H1 (cell line): Measurements from ENCODE around the gene AKR1B1. TPM values are rescaled to one million over a fixed set of nuclear protein-coding genes. Genes with fewer than 3 reads are reported as not detected.

Experiments
- CTCF ChIA-PET: fragments of 300-600 bp; sonication (Branson Sonifier 250); formaldehyde crosslinking; loops from one replicate; lab custom pipeline; 2021; ENCODE audit not compliant: partially characterized antibody; lab: Charles Lee
- POLR2A ChIA-PET: fragments of 300-600 bp; sonication (Branson Sonifier 250); formaldehyde crosslinking; loops from one replicate; lab custom pipeline; 2021; ENCODE audit warnings: inconsistent platforms; ENCODE audit not compliant: partially characterized antibody; lab: Charles Lee
- DNase-seq, 2 experiments: peaks; one replicate each; pipeline versions ENCODE4 v3.0.0 to v3.0.0-alpha.2; 2010 to 2022; ENCODE audit warnings: low spot score in 2 of 2, low read depth in 1 of 2, mixed read lengths in 1 of 2
- FAIRE-seq: peaks from 2 replicates; lab custom pipeline; 2011; peaks lifted over from hg19 to GRCh38; lab: Jason Lieb, UNC
- H2AFZ ChIP-seq: 2 replicates; pipeline ENCODE4 v1.8.1; 2012; ENCODE audit warnings: low read length, inconsistent platforms
- H2AK5ac ChIP-seq: 2 replicates; pipeline ENCODE4 v1.6.1; 2013; ENCODE audit warnings: low read depth, low read length
- H2BK120ac ChIP-seq: replicated peaks from 2 replicates; pipeline ENCODE3; 2013; ENCODE audit warnings: low read depth, low read length, inconsistent platforms
- H2BK12ac ChIP-seq: 2 replicates; pipeline ENCODE4 v1.6.1; 2013; ENCODE audit warnings: low read depth, low read length
- H2BK15ac ChIP-seq: 2 replicates; pipeline ENCODE4 v1.6.1; 2013; ENCODE audit warnings: low read length
- H2BK20ac ChIP-seq: 2 replicates; pipeline ENCODE4 v1.6.1; 2013; ENCODE audit warnings: low read length
- H2BK5ac ChIP-seq: 2 replicates; pipeline ENCODE4 v1.6.1; 2013; ENCODE audit warnings: low read depth, low read length
- H3K14ac ChIP-seq: 2 replicates; pipeline ENCODE4 v1.6.1; 2013; ENCODE audit warnings: inconsistent platforms; ENCODE audit not compliant: insufficient read length
- H3K18ac ChIP-seq: 2 replicates; pipeline ENCODE4 v1.6.1; 2013; ENCODE audit warnings: low read length; ENCODE audit errors: extremely low read depth
- H3K23ac ChIP-seq: 2 replicates; pipeline ENCODE4 v1.6.1; 2013; ENCODE audit warnings: inconsistent platforms; ENCODE audit not compliant: insufficient read length
- H3K23me2 ChIP-seq: 2 replicates; pipeline ENCODE4 v1.6.1; 2013; ENCODE audit warnings: low read depth, low read length
- H3K27ac ChIP-seq: 2 replicates; pipeline ENCODE4 v1.6.1; 2011; ENCODE audit warnings: low read depth, low read length, inconsistent platforms
- H3K27me3 ChIP-seq, 4 experiments: replicated peaks in 1 of 4; 1 replicate in 1 of 4; 2 replicates in 3 of 4; pipeline versions ENCODE4 v1.6.1 to v1.8.1; 2011 to 2013; ENCODE audit warnings: low read length in 3 of 4, mild to moderate bottlenecking in 3 of 4, inconsistent platforms in 2 of 4, mixed read lengths in 2 of 4, moderate library complexity in 1 of 4; ENCODE audit not compliant: control insufficient read depth in 3 of 4, insufficient read depth in 3 of 4; ENCODE audit errors: extremely low read depth in 1 of 4
- H3K36me3 ChIP-seq, 4 experiments: 2 replicates each; pipeline versions ENCODE4 v1.6.1 to v1.8.1; 2011 to 2013; ENCODE audit warnings: mild to moderate bottlenecking in 4 of 4, low read length in 3 of 4, moderate library complexity in 2 of 4, control low read depth in 1 of 4, inconsistent platforms in 1 of 4; ENCODE audit not compliant: insufficient read depth in 4 of 4, control insufficient read depth in 2 of 4
- H3K4ac ChIP-seq: replicated peaks from 2 replicates; pipeline ENCODE3; 2013; ENCODE audit warnings: low read length, low read depth, mixed read lengths, inconsistent platforms; ENCODE audit not compliant: insufficient read length
- H3K4me1 ChIP-seq, 4 experiments: replicated peaks in 1 of 4; 1 replicate in 1 of 4; 2 replicates in 3 of 4; pipeline versions ENCODE4 v1.6.1 to v1.8.1; 2011 to 2013; ENCODE audit warnings: low read length in 3 of 4, inconsistent platforms in 2 of 4, mixed read lengths in 1 of 4; ENCODE audit not compliant: insufficient read depth in 4 of 4, control insufficient read depth in 3 of 4
- H3K4me2 ChIP-seq, 2 experiments: 2 replicates each; pipeline versions ENCODE4 v1.6.1 to v1.8.1; 2011 to 2013; ENCODE audit warnings: low read depth in 2 of 2, low read length in 2 of 2, control low read depth in 1 of 2, inconsistent platforms in 1 of 2, mild to moderate bottlenecking in 1 of 2; ENCODE audit not compliant: insufficient read depth in 1 of 2
- H3K4me3 ChIP-seq, 4 experiments: fragments of 200-600, 300-600 bp in 1 of 4; sonication (generic), shearing (Covaris generic), sonication (Bioruptor Twin) in 1 of 4; 2 replicates each; pipeline versions ENCODE4 v1.5.1 to v1.8.1; 2011 to 2016; ENCODE audit warnings: low read length in 4 of 4, low read depth in 3 of 4, control low read depth in 2 of 4, inconsistent platforms in 2 of 4, mild to moderate bottlenecking in 2 of 4, mixed read lengths in 1 of 4, moderate library complexity in 1 of 4; ENCODE audit not compliant: insufficient read depth in 2 of 4; ENCODE audit errors: extremely low read depth in 1 of 4
- H3K56ac ChIP-seq: replicated peaks from 2 replicates; pipeline ENCODE3; 2013; ENCODE audit warnings: low read depth, mild to moderate bottlenecking, mixed read lengths, low read length, inconsistent platforms; ENCODE audit not compliant: insufficient read length
- H3K79me1 ChIP-seq: 2 replicates; pipeline ENCODE4 v1.6.1; 2013; ENCODE audit warnings: low read depth, low read length, control low read depth
- H3K79me2 ChIP-seq, 2 experiments: 2 replicates each; pipeline versions ENCODE4 v1.6.1 to v1.8.1; 2012 to 2013; ENCODE audit warnings: low read length in 2 of 2, mild to moderate bottlenecking in 2 of 2, inconsistent platforms in 1 of 2; ENCODE audit not compliant: insufficient read depth in 2 of 2, control insufficient read depth in 1 of 2
- H3K9ac ChIP-seq, 4 experiments: replicated peaks in 1 of 4; 1 replicate in 1 of 4; 2 replicates in 3 of 4; pipeline versions ENCODE4 v1.6.1 to v1.8.1; 2011 to 2013; ENCODE audit warnings: low read depth in 3 of 4, low read length in 3 of 4, control low read depth in 2 of 4, mild to moderate bottlenecking in 2 of 4, moderate library complexity in 2 of 4, inconsistent platforms in 1 of 4; ENCODE audit errors: extremely low read depth in 1 of 4
- H3K9me3 ChIP-seq, 2 experiments: 2 replicates each; pipeline versions ENCODE4 v1.6.1 to v1.8.1; 2012 to 2013; ENCODE audit warnings: mild to moderate bottlenecking in 2 of 2, moderate library complexity in 2 of 2, control low read depth in 1 of 2, inconsistent platforms in 1 of 2, low read depth in 1 of 2, low read length in 1 of 2, mixed read lengths in 1 of 2; ENCODE audit not compliant: insufficient read depth in 2 of 2
- H4K20me1 ChIP-seq, 2 experiments: replicated peaks in 1 of 2; 2 replicates each; pipeline versions ENCODE3 to v1.8.1; 2011 to 2013; ENCODE audit warnings: inconsistent platforms in 2 of 2, low read length in 2 of 2, mild to moderate bottlenecking in 1 of 2; ENCODE audit not compliant: insufficient read depth in 2 of 2, control insufficient read depth in 1 of 2
- H4K5ac ChIP-seq: 2 replicates; pipeline ENCODE4 v1.6.1; 2013; ENCODE audit warnings: low read length, low read depth, mixed read lengths, inconsistent platforms; ENCODE audit not compliant: insufficient read length
- H4K8ac ChIP-seq: 2 replicates; pipeline ENCODE4 v1.8.0; 2013; ENCODE audit warnings: mild to moderate bottlenecking, moderate library complexity, low read length, inconsistent platforms; ENCODE audit not compliant: insufficient read depth; ENCODE audit errors: extremely low read depth
- H4K91ac ChIP-seq: replicated peaks from 2 replicates; pipeline ENCODE3; 2013; ENCODE audit warnings: low read length, mixed read lengths, inconsistent platforms; ENCODE audit not compliant: insufficient read length
- EGR1 ChIP-seq: IDR thresholded peaks from 2 replicates; pipeline ENCODE4 v1.6.1; 2011; ENCODE audit warnings: low read depth, low read length, borderline replicate concordance
- HDAC6 ChIP-seq: IDR thresholded peaks from one replicate; pipeline ENCODE4 v1.7.1; 2012; ENCODE audit warnings: low read depth, mild to moderate bottlenecking, inconsistent platforms, low read length, moderate library complexity
- RAD21 ChIP-seq, 2 experiments: IDR thresholded peaks in 1 of 2; conservative IDR thresholded peaks in 1 of 2; 2 replicates each; pipeline ENCODE4 v1.6.1; 2011; ENCODE audit warnings: low read depth in 2 of 2, low read length in 2 of 2, improper control_type of control experiment in 1 of 2, inconsistent platforms in 1 of 2, mild to moderate bottlenecking in 1 of 2, moderate library complexity in 1 of 2
- RXRA ChIP-seq: IDR thresholded peaks from 2 replicates; pipeline ENCODE4 v1.6.1; 2011; ENCODE audit warnings: low read depth, mild to moderate bottlenecking, low read length, moderate library complexity; ENCODE audit not compliant: insufficient read depth
- WGBS, 2 experiments: shearing (Covaris generic) in 1 of 2; methylation state at CpG; one replicate each; pipeline versions ENCODE4 v1.1.6 to v1.1.7; 2013 to 2015; ENCODE audit warnings: low lambda C conversion rate in 2 of 2, mixed read lengths in 2 of 2, inconsistent platforms in 1 of 2, low coverage in 1 of 2, missing lambda C conversion rate in 1 of 2; ENCODE audit not compliant: insufficient replicate concordance in 2 of 2, insufficient coverage in 1 of 2, insufficient read length in 1 of 2; ENCODE audit errors: extremely low coverage in 1 of 2, missing lambda C conversion rate in 1 of 2; 5-methylcytosine and 5-hydroxymethylcytosine counted together
- polyA plus RNA-seq, 7 experiments: library from polyadenylated mRNA; depleted of rRNA in 3 of 7; stranded (reverse) in 5 of 7; unstranded in 2 of 7; fragments of >200 nt in 5 of 7; fragments of 200-250 nt in 2 of 7; gene quantifications; 1 replicate in 5 of 7; 2 replicates in 1 of 7; 4 replicates in 1 of 7; pipeline versions ENCODE4 v1.2.1 to v1.2.3, GENCODE V29; 2011 to 2013; ENCODE audit warnings: missing spikeins in 2 of 7, mixed read lengths in 2 of 7
- total RNA-seq: library from RNA; stranded (reverse); fragmentation: NEBNext Ultra II Directional; extraction: Animal tissue kit (Norgen Biotek cat#: 25700); gene quantifications from 2 replicates; pipeline ENCODE4 v1.2.1, GENCODE V29; 2021

AKR1B1 gene
- total and polyA plus RNA-seq, 2 of the 8 experiments (the other 6 are each of a cell fraction or from before 2014, with no cell fraction given), result 195 to 273 TPM

DNA sequence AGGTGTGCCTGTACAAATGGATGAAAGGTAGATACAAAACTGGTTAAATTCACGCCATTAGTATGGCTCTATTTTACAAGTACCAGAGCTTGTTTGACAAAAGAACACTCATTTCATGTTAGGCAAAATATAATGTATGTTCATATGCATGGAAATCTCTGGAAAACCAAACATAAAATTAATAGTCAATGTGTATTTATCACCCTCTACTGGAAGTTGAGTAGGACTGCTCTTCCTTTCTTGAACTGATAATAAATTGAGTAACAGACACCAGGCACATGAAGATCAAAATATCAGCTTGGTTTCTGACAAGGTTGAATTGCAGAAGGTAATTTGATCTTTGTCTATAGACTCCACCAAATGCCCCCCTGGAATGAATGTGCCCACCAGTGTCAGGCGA is 19.8 kb upstream of the AKR1B1 start:
- no peaks in the 10 kb centered on the region for H4K20me1 ChIP-seq
- DNase-seq (no peak), FAIRE-seq (no peak)
- no peak overlapping the region for H4K8ac ChIP-seq
- no peak overlapping the region for H3K23ac ChIP-seq
- no peaks in the 10 kb centered on the region for H3K79me2 ChIP-seq
- ChIA-PET CTCF (interaction anchor here (1.0 to 4.6 kb wide), 12 partner anchors 9 to 69 kb away, joined by 3 to 24 read pairs (median 4); no protein-coding TSS in a partner anchor), POLR2A (interaction anchor here (1.2 kb wide), 1 partner anchor 20 kb away, joined by 3 read pairs; the partner anchor contains the start of gene AKR1B1)
- no peak overlapping the region for H2BK5ac ChIP-seq
- WGBS, 2 experiments, result 88% methylated on average over 2 of the region's 2 CpGs; no CpG with 5 or more reads in 1 of the 2 experiments
- no peak overlapping the region for H3K4ac ChIP-seq
- H3K4me1 ChIP-seq, result no peaks in the 10 kb centered on the region
- no peaks in the 10 kb centered on the region for H3K9me3 ChIP-seq
- no peak overlapping the region for H2AFZ ChIP-seq
- no peak overlapping the region for H3K18ac ChIP-seq
- no peaks in the 10 kb centered on the region for H3K27me3 ChIP-seq
- no peak overlapping the region for H4K91ac ChIP-seq
- no peak overlapping the region for H3K4me3 ChIP-seq
- H2BK15ac ChIP-seq, result no peak overlapping the region
- no peaks in the 10 kb centered on the region for H3K36me3 ChIP-seq
- no peak overlapping the region for H3K4me2 ChIP-seq
- no peaks in the 10 kb centered on the region for H3K23me2 ChIP-seq
- no peak overlapping the region for H3K9ac ChIP-seq
- no peak overlapping the region for H2BK20ac ChIP-seq
- H3K27ac ChIP-seq, result no peak overlapping the region
- TF ChIP-seq RAD21 (IDR thresholded peaks at IDR 0.05 in 1 of 2, conservative IDR thresholded peaks at IDR 0.05 in 1 of 2; ENCODE audit: low read depth in 2 of 2, low read length in 2 of 2) (no peak), HDAC6 (no peak), RXRA (no peak), EGR1 (no peak)
- no peaks in the 10 kb centered on the region for H3K79me1 ChIP-seq
- H2AK5ac ChIP-seq, result no peak overlapping the region
- H3K14ac ChIP-seq, result no peak overlapping the region
- no peak overlapping the region for H2BK120ac ChIP-seq
- no peak overlapping the region for H3K56ac ChIP-seq
- H2BK12ac ChIP-seq, result no peak overlapping the region
- H4K5ac ChIP-seq, result no peak overlapping the region
